HG03378 (cell line): Measurements from ENCODE around the gene RNF212.

ENCODE experiments used
- ATAC-seq: cut with Tn5 transposase; IDR thresholded peaks from one replicate; pipeline ENCODE4 v1.9.1; 2021; ENCODE audit warnings: mild to moderate bottlenecking, moderate library complexity; ENCODE audit not compliant: unreplicated experiment

The RNF212 gene

DNA sequence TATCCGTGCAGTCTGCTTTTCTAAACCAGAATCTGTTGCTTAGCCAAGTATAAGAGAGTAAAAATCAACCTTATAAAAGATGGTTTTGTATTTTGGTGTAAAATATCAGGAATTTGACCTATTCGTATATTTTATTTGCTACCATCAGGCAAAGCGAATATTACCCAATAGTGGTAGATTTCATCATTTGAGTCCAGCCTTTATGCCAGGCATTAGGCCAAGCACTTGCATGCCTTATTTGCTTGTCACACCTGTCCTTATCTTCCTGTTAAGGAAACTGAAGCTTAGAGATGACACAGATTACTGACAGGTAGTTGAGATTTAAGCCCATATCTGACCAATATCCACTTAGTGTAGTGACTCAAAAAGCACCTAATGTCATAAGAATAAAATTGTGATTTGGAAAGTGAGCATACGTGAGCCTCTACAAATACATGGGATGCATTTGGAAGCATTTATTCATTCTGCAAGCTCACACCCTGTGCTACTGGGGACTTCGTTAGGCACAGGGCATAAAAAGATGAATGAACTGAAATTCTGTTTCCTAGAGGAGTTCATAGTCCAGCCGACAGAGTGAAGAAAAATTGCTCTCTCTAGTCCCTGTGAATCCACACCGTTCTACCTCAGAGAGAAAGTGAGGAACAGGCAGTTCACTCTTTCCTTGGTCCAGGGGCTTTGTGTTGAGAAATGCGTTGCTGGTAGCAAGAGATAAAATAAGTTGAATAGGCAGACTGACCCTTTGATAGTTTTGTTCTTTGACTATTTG lies 2.3 kb upstream of the RNF212 start:
- ATAC-seq: no peak

GRCh38 chr4:1112821-1113182 lies 562 bp downstream of the RNF212 start:
- no peak for ATAC-seq

DNA sequence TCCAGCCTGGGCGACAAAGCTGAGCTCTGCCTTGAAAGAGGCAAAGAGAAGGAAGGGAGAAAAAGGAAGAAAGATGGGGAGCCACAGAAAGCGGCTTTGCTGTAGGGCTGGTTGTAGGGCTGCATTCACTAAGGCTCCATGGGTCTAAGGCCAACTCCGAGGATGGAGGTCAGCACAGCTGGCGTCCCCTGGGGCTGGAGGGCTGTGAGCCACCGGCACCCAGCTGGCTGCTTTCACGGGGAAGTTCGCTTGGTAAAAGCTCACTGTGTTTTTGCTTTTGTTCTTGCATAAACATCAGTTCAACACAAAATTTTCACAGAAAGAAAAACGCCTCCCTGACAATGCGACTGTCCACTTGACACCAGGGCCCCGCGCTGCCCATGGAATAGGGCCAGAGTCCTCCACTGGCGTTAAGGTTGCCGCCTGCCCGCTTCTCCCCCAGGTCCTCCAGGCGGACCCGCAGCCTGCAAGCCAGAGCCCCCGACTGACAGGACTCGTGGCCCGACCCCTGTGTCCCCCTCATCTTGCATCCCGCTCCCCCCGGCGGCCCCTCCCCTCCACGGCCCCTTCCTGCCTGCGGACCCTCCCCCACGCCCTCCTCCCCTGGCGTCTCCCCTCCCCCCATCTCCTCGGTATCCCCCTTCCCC lies 1.1 kb downstream of the RNF212 start:
- no peak for ATAC-seq

- ATAC-seq: no peak
These were observed 2.0 kb downstream of the RNF212 start for GRCh38 chr4:1111259-1111809.

DNA sequence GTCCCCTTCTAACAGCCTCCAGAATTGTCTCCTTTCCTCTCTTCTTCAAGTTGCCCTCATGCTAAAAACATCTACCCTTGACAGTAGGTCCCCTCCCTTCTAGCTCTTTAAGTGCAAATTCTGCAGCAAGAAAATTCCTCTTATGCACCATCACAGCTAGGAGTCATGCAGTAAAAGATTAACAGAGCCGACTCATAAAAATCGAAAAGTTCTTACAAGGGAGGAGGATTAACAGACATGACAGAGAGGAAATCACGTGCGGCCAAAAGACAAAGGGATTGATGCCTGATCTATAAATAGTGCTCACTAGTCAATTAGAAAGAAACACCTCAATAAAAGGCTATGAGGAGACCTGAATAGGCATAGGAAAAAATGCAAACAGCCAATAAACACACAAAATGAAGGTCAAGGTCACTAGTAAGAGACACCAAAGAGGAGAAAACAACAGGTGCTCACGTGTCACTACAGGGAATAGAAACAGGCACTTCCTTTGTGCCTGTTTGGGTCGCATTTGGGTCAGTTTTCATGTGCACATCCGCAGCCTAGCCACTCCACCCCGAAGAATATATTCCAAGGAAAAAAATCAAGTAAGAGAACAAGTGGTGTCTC lies 3.4 kb downstream of the RNF212 start:
- no peak for ATAC-seq

DNA sequence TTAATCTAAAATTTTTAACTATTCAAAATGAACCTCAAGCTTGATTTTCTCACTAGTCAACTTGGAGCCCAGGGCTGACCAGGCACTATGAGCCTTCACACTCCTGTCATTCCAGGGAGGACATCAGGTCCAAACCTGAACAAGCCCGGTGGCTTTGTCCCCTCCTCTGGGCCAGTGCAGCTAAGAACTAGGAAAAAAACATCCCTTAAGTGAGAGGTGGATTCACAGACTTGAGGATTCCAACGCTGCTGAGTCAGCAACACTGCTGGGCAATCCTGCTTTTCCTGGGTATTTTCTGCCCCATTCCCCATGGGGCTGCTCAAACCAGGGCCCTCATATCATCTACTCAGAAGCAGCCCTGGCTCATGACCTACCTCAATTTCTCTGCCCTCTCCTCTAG lies 4.0 kb downstream of the RNF212 start:
- no peak for ATAC-seq

DNA sequence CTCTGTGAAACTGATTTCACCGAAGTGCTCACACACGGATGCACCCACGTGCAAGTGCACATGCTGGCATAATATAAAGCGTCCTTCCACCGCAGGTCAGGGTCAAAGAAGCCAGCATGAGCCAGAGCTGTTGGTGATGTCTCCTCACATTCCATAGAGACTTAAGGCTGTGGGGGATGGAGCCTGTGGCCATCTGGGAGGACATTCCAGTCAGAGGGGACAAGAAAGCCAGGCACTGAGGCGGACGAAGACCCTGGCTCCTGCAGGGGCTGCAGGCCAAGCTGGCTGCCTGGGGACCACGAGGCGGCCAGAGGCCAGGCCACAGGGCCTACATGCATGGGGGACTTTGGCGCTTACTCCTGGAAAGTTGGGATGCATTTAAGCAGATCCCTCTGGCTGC lies 7.7 kb downstream of the RNF212 start:
- ATAC-seq: no peak

- ATAC-seq: no peak
These were observed 8.3 kb downstream of the RNF212 start for GRCh38 chr4:1105067-1105466.

DNA sequence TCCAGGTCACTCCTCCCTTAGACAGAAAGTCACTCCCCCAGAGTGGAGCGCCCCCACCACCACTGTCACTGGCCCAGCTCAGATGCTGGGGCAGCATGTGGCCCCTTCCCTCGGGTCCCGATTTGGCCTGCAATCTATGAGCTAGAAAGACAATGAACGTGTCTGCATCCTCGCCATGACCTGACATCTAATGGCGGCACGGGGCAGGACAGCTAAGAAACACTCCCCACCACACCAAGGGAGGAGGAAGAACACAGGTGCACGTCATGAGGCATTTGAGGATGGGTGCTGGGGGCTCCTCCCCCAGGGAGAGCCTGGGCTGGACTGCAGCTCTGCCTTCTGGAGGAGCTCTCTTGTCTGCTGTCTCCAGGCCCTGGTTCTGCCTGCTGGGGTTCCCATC lies 8.7 kb downstream of the RNF212 start:
- no peak for ATAC-seq

GRCh38 chr4:1099684-1100335 lies 13.6 kb downstream of the RNF212 start:
- no peak for ATAC-seq

DNA sequence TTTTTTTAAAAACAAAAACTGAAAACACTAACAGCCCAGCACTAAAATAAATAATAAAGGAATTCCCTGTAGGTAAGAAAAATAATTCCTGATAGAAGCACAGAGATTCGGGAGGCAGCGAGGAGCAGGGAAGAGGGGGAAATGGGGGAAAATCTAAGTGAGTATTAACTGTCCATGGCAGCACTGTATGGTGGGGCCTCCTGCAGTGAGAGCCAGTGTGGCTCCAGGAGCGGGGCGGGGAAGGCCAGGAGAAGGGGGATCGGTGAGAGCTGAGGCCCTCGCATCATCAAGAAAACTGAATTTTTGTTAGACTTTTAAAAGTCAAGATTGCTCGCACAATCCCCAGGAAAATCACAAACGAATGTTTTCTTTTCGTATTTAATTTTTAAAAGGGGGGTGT lies 14.1 kb downstream of the RNF212 start:
- no peak for ATAC-seq

GRCh38 chr4:1098311-1098925 lies 14.9 kb downstream of the RNF212 start:
- ATAC-seq: no peak

DNA sequence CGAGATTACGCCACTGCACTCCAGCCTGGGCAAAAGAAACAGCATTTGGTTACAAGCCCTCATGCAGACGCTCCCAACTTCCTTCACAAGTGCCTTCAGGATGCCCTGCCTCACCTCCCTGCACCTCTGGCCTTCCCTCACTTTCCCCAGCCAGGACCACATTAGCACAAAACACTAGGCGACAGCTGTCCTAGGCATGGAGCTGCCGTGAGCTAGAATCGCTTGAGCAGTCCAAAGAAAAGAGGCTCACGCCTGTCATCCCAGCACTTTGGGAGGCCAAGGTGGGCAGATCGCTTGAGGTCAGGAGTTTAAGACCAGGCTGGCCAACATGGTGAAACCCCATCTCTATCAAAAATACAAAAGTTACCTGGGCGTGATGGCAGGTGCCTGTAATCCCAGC lies 15.8 kb downstream of the RNF212 start:
- ATAC-seq: no peak

DNA sequence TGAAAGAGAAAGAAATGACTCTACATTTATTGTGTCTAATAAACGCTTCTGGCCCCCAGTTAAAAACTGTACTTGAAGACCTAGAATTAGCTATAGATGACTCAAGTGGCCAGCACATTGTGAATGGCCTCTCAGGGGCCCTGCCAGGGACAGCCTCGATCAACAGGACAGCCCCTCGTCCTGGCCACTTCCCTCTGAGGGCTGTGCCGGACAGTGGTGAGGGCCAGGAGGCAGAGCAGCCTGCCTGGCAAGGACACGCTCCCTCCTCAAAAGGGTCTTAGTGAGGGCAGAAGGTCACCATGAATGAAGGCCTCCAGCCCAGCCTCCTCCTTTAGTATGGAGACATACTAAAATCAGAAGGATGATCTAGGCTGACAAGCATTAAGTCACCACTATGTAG lies 16.5 kb downstream of the RNF212 start:
- no peak for ATAC-seq

GRCh38 chr4:1094336-1094690 lies 19.1 kb downstream of the RNF212 start:
- no peak for ATAC-seq

DNA sequence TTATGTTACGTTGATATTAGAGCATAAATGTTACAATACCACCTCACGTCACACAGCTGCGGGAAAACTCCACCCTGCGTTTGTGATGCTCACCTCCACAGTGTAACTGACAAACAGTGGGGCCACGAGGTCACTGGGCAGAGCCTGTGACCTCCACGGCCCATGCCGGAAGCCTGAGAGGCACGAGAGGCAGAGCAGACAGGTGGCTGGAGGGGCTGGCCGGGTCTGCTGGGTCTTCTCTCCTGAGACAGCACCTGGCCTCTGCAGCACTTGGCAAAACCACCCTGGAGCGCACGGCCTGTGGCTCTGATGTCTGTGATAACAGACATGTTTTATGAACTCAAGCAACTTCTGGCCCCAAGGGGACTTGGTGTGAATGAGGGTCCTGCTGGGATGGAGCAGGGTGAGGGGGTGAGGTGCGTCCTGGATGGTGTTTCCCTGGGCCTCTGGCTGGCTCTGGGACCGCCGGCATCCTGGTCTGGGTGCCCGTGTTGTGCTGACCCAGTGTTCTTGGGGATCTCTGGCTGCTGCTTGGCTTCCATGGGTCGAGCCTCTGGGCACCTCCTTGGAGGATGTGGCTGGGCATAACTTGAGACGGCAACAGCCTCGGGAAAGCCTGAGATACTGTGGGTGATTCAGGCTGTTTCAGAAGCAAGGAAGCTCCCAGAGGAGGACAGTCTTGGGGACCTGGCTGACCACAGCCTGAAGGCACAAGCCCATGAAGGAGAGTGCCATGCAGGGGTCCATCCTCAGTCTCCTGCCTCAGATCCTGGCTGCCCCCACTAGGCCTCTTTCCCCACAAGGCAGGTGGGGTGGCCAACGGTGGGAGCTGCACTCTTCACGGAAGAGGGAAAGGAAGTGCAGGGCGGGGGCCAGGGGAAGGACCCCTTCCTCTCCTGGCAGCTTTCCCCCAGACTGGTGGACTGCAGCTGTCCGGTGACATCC lies 19.7 kb downstream of the RNF212 start:
- ATAC-seq: no peak

DNA sequence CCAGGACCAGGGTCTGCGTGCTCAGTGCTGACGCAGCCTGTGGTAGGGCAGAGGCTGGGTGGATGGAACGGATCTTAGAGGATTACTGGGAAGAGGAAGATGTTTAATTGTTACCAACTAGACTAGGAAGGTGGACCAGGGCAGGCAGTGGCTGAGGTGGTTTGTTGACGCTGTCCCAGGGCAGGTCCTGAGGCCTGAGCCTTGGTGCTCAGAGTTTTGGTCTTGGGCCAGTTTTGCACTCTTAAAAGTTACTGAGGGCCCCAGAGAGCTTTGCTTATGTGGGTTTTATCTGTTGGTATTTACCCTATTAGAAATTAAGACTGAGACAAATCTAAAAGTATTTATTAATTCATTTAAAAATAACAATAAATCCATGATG lies 20.4 kb downstream of the RNF212 start:
- no peak for ATAC-seq

- ATAC-seq: no peak
These were observed 21.1 kb downstream of the RNF212 start for GRCh38 chr4:1092026-1092982.

DNA sequence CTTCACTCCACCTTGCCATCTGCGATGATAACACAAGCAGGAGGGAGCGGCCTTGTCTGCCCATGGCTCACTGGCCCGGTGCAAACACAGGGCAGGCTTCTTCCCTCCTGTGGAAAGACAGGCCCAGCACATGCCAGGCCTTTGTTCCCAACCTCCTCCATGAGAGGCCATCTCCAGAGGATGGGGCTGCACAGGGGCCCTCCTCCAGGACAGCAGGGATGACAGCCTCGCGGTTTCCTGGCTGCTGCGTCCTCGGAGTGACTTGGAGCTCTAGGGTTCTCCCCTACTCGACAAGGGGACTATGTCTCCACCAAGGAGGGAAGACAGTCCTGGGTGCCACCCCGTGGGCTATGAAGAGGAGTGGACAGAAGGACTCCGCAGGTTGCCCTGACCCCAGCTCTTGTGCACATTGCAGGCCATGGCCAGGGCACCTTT lies 21.8 kb downstream of the RNF212 start:
- ATAC-seq: no peak
